ENCODE results near the gene WDR70.

DNA sequence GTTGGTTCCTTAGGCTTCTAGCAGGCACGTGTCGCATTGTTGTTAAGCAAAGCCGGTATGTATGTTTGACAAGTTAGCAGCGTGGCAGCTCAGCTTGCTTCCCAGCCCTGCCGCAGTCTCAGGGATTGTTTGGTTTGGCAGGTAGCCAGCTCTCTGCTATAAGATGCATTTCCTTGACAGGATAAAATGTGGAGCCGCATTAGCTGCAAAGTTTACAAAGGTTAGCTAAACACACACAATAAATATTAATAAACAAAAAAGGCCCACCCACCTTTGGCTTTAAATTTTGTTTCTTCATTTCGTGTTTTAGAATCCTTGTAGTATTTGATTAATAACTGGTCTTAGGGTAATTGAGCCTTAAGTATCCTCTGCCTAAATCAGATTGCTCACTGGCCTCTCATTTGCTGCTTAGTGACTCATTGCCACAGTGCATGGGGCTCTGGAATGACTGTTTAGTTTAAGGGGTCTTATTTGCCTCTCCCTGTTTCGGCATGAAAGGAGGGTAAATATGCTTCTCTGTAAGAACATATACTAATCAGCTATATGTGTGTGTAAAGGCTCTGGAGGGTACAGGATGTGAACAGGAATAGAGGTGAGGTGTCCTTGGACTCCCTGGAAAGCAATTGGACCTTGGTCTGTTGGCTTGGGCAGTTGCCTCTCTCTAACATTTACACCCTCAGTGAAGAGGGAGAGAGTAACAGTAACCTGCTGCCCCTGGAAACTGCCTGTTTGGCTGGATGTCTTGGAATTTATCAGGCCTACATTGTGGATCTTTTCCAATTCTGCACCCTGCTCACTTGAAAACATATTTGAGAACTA, 338.7 kb downstream of the WDR70 start:
- no peak for TF ChIP-seq CTCF (IDR thresholded peaks at IDR 0.05)
- TF ChIP-seq POLR2A (IDR thresholded peaks at IDR 0.05), result no peak

Data from Peyer's patch (tissue), 4 donors.